Measurements from ENCODE around the gene SLC1A5. TPM values are rescaled to one million over a fixed set of nuclear protein-coding genes. Genes with fewer than 3 reads are reported as not detected.

SLC1A5 gene
- polyA plus RNA-seq, 1 of the 3 experiments (the other 2 are of a cell fraction): 80.4 TPM

- peak; percentile 76 for TF ChIP-seq CTCF (IDR thresholded peaks at IDR 0.05)
- no peak for TF ChIP-seq RXRA (IDR thresholded peaks at IDR 0.05; ENCODE audit: borderline replicate concordance, low read depth)
- TF ChIP-seq NFIC (IDR thresholded peaks at IDR 0.05; ENCODE audit: borderline replicate concordance): no peak
- TF ChIP-seq RFX5 (IDR thresholded peaks at IDR 0.05; ENCODE audit: low read length): no peak
- TF ChIP-seq TEAD4 (IDR thresholded peaks at IDR 0.05; ENCODE audit: borderline replicate concordance, insufficient read depth): no peak
- no peak for TF ChIP-seq RCOR1 (IDR thresholded peaks at IDR 0.05; ENCODE audit: low read length)
- TF ChIP-seq MXI1 (IDR thresholded peaks at IDR 0.05; ENCODE audit: low read depth, low read length): no peak
These were observed 21.7 kb downstream of the SLC1A5 start (continued) for GRCh38 chr19:46766569-46767317.

GRCh38 chr19:46764817-46765291, 23.5 kb downstream of the SLC1A5 start:
- Histone ChIP-seq H3K9me3 (no peaks in the 10 kb centered on the region), H3K27me3 (ENCODE audit: insufficient read depth) (no peaks in the 10 kb centered on the region), H3K36me3 (replicated peaks in 1 of 2; ENCODE audit: control insufficient read depth in 1 of 2, insufficient read depth in 2 of 2, low read length in 1 of 2) (no peaks in the 10 kb centered on the region), H3K9me2 (no peaks in the 10 kb centered on the region), H3F3A (replicated peaks; ENCODE audit: insufficient read depth) (peaks cover 3% of the 10 kb centered on the region), H3K27ac (ENCODE audit: low read depth in 2 of 2, low read length in 1 of 2) (no peak overlapping the region), H4K20me1 (ENCODE audit: insufficient read depth) (no peaks in the 10 kb centered on the region), H3K4me1 (ENCODE audit: control insufficient read depth in 1 of 2, insufficient read depth in 2 of 2, low read depth in 1 of 2, low read length in 1 of 2) (no peaks in the 10 kb centered on the region), H3K4me2 (no peak overlapping the region), H3K9ac (no peak overlapping the region), H2AFZ (ENCODE audit: low read depth) (no peak overlapping the region), H3K4me3 (ENCODE audit: low read depth in 2 of 2, low read length in 1 of 2) (no peak overlapping the region), H3K79me2 (ENCODE audit: insufficient read depth) (no peaks in the 10 kb centered on the region)
- WGBS (ENCODE audit: low lambda C conversion rate): 91% methylated on average over 9 of the region's 11 CpGs
- ChIA-PET CTCF (interaction anchor here (0.9 to 3.2 kb wide), 6 partner anchors 16 to 369 kb away, joined by 3 to 21 read pairs (median 4); partner anchors contain the start of gene SLC1A5), POLR2A (interaction anchor here (0.6 kb wide), 1 partner anchor 663 kb away, joined by 3 read pairs; no protein-coding TSS in a partner anchor)
- DNase-seq: no peak
- TF ChIP-seq MEF2A (IDR thresholded peaks at IDR 0.05; ENCODE audit: borderline replicate concordance, low read depth) (no peak), EZH2phosphoT487 (IDR thresholded peaks at IDR 0.05; ENCODE audit: borderline replicate concordance, low read depth) (no peak), MAX (IDR thresholded peaks at IDR 0.05; ENCODE audit: low read depth) (no peak), RCOR1 (IDR thresholded peaks at IDR 0.05; ENCODE audit: low read length) (no peak), YY1 (IDR thresholded peaks at IDR 0.05; ENCODE audit: low read depth) (no peak), TEAD4 (IDR thresholded peaks at IDR 0.05; ENCODE audit: borderline replicate concordance, insufficient read depth) (no peak), RFX5 (IDR thresholded peaks at IDR 0.05; ENCODE audit: low read length) (no peak), PBX3 (IDR thresholded peaks at IDR 0.05) (no peak), TCF12 (IDR thresholded peaks at IDR 0.05) (no peak), TAF1 (IDR thresholded peaks at IDR 0.05; ENCODE audit: borderline replicate concordance, low read depth, low read length) (no peak), NFIC (IDR thresholded peaks at IDR 0.05; ENCODE audit: borderline replicate concordance) (no peak), FOSL2 (IDR thresholded peaks at IDR 0.05; ENCODE audit: borderline replicate concordance, low read depth) (no peak), JUND (IDR thresholded peaks at IDR 0.05) (no peak), SMC3 (IDR thresholded peaks at IDR 0.05; ENCODE audit: low read depth, low read length) (no peak), RAD21 (IDR thresholded peaks at IDR 0.05; ENCODE audit: low read length) (no peak), CTCF (IDR thresholded peaks at IDR 0.05) (no peak)
- TF ChIP-seq, protein P1, sequence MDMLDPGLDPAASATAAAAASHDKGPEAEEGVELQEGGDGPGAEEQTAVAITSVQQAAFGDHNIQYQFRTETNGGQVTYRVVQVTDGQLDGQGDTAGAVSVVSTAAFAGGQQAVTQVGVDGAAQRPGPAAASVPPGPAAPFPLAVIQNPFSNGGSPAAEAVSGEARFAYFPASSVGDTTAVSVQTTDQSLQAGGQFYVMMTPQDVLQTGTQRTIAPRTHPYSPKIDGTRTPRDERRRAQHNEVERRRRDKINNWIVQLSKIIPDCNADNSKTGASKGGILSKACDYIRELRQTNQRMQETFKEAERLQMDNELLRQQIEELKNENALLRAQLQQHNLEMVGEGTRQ (IDR thresholded peaks at IDR 0.05; ENCODE audit: borderline replicate concordance, low read depth, low read length): no peak

Measured in SK-N-SH (cell line).